Right lobe of liver (tissue), 4 donors: ENCODE data around the gene DNAH2.

Experiments used
- POLR2A ChIP-seq: fragments of 450-650 bp; IDR thresholded peaks from one replicate; pipeline ENCODE4 v1.6.1; 2017; ENCODE audit warnings: antibody characterized with exemption, mild to moderate bottlenecking
- TF ChIP-seq, protein P1 (sequence below), 4 donors: fragments of 200-600 bp in 3 of 4; fragments of 450-650 bp in 1 of 4; IDR thresholded peaks; one replicate each; pipeline versions ENCODE4 v1.5.1 to v1.8.0; 2016 to 2022; ENCODE audit warnings: antibody characterized with exemption in 4 of 4, mild to moderate bottlenecking in 2 of 4
- donor health status: DM: no; HTN: no; CAD: no.
- donor health status: DM: no; HTN: no; CAD: no.
- donor health status: DM: no; HTN: yes; CAD: no.

DNA sequence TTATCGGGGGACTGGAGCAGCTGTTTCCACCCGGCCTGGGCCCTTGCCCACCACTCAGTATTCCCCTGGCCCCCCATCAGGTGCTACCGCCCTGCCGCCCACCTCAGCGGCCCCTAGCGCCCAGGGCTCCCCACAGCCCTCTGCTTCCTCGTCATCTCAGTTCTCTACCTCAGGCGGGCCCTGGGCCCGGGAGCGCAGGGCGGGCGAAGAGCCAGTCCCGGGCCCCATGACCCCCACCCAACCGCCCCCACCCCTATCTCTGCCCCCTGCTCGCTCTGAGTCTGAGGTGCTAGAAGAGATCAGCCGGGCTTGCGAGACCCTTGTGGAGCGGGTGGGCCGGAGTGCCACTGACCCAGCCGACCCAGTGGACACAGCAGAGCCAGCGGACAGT is 131.2 kb downstream of the DNAH2 start:
- TF ChIP-seq, protein P1, sequence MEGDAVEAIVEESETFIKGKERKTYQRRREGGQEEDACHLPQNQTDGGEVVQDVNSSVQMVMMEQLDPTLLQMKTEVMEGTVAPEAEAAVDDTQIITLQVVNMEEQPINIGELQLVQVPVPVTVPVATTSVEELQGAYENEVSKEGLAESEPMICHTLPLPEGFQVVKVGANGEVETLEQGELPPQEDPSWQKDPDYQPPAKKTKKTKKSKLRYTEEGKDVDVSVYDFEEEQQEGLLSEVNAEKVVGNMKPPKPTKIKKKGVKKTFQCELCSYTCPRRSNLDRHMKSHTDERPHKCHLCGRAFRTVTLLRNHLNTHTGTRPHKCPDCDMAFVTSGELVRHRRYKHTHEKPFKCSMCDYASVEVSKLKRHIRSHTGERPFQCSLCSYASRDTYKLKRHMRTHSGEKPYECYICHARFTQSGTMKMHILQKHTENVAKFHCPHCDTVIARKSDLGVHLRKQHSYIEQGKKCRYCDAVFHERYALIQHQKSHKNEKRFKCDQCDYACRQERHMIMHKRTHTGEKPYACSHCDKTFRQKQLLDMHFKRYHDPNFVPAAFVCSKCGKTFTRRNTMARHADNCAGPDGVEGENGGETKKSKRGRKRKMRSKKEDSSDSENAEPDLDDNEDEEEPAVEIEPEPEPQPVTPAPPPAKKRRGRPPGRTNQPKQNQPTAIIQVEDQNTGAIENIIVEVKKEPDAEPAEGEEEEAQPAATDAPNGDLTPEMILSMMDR (IDR thresholded peaks at IDR 0.05) = no peak
- TF ChIP-seq POLR2A = no peak
